NCI-H524 treated with DMSO at 0.1 percent for 48 hours (cell line): ENCODE data around the gene SETBP1.
A peak's percentile ranks its signal among the peaks of the same experiment; 100 is the strongest.

Experiments used
- DNase-seq: peaks from one replicate; lab custom pipeline; 2025; lab: John Stamatoyannopoulos, UW

SETBP1 gene

GRCh38 chr18:44731530-44732237, 51.0 kb downstream of the SETBP1 start:
- DNase-seq, result no peak

- no peak for DNase-seq
Observed at GRCh38 chr18:44732238-44732563, 51.5 kb downstream of the SETBP1 start.

- no peak for DNase-seq
Observed at GRCh38 chr18:44732599-44732998, 51.9 kb downstream of the SETBP1 start.

- DNase-seq, result no peak
Observed at GRCh38 chr18:44733069-44733753, 52.5 kb downstream of the SETBP1 start.

GRCh38 chr18:44733754-44734465, 53.2 kb downstream of the SETBP1 start:
- DNase-seq, result no peak

GRCh38 chr18:44735096-44735495, 54.4 kb downstream of the SETBP1 start:
- no peak for DNase-seq

- DNase-seq, result no peak
Observed at GRCh38 chr18:44736664-44737380, 56.1 kb downstream of the SETBP1 start.

GRCh38 chr18:44737623-44738022, 56.9 kb downstream of the SETBP1 start:
- DNase-seq, result no peak

GRCh38 chr18:44740000-44740399, 59.3 kb downstream of the SETBP1 start:
- DNase-seq, result no peak

- DNase-seq, result peak; percentile 20
Observed at GRCh38 chr18:44741085-44741484, 60.4 kb downstream of the SETBP1 start.

- no peak for DNase-seq
Observed at GRCh38 chr18:44741511-44741910, 60.8 kb downstream of the SETBP1 start.

- no peak for DNase-seq
Observed at GRCh38 chr18:44742126-44742525, 61.4 kb downstream of the SETBP1 start.

- peak; percentile 92 for DNase-seq
Observed at GRCh38 chr18:44742718-44743311, 62.1 kb downstream of the SETBP1 start.

GRCh38 chr18:44743631-44744030, 62.9 kb downstream of the SETBP1 start:
- no peak for DNase-seq

- DNase-seq, result peak; percentile 65
Observed at GRCh38 chr18:44744161-44745121, 63.8 kb downstream of the SETBP1 start.

GRCh38 chr18:44747157-44747556, 66.5 kb downstream of the SETBP1 start:
- DNase-seq, result no peak

GRCh38 chr18:44748582-44748981, 67.9 kb downstream of the SETBP1 start:
- no peak for DNase-seq

GRCh38 chr18:44750774-44751173, 70.1 kb downstream of the SETBP1 start:
- no peak for DNase-seq

- no peak for DNase-seq
Observed at GRCh38 chr18:44754567-44754966, 73.9 kb downstream of the SETBP1 start.

GRCh38 chr18:44758861-44759631, 78.4 kb downstream of the SETBP1 start:
- DNase-seq, result no peak
